AG09319 (cell line): ENCODE results near the gene SPEF2.

ENCODE experiments used
- DNase-seq: peaks from one replicate; pipeline ENCODE4 v3.0.0-alpha.2; 2010; ENCODE audit warnings: low read depth; ENCODE audit errors: extremely low read depth
- TF ChIP-seq, protein P1 (sequence below): IDR thresholded peaks from 2 replicates; pipeline ENCODE4 v1.5.1; 2011; ENCODE audit warnings: low read depth, mild to moderate bottlenecking, inconsistent platforms, low read length, moderate library complexity

The SPEF2 gene

DNA sequence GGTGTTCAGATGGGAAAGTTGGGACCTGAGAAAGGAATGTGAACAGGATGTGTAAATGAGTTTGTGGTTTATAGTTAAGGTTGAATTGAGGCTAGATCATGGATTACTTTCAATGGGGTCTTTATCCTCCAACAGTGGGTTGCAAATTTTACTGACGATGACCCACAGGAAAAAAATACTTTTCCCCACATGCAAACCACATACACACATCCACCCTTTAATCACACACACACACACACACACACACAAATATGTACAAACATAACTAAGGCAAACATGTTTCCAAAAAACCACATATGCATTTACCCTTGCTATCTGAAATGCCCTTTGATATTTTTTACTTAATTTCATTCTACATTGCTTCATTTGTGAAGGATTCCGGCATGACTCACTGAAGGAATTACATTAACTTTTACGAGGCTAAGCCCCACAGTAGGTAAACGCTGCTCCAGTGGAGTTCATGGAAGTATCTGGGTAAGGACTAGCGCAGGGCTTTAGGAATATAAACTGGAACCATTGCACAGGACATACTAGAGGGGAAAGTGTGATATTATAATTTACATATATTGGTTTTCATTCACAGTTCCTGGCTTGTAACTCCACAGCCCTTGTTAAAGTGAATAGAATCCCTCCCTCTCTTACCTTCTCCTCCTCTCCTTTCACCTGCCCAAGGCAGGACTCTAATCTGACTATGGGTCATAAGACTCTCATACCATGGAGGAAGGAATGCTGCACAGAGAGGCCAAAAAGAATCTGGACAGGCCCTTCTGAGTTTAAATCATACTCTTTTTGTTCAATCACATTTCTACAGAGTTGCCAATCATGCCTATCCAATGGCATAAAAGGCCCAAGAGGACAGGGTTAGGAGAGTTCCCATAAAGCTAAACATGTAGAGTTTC is 8.5 kb upstream of the SPEF2 start:
- no peak for DNase-seq
- TF ChIP-seq, protein P1, sequence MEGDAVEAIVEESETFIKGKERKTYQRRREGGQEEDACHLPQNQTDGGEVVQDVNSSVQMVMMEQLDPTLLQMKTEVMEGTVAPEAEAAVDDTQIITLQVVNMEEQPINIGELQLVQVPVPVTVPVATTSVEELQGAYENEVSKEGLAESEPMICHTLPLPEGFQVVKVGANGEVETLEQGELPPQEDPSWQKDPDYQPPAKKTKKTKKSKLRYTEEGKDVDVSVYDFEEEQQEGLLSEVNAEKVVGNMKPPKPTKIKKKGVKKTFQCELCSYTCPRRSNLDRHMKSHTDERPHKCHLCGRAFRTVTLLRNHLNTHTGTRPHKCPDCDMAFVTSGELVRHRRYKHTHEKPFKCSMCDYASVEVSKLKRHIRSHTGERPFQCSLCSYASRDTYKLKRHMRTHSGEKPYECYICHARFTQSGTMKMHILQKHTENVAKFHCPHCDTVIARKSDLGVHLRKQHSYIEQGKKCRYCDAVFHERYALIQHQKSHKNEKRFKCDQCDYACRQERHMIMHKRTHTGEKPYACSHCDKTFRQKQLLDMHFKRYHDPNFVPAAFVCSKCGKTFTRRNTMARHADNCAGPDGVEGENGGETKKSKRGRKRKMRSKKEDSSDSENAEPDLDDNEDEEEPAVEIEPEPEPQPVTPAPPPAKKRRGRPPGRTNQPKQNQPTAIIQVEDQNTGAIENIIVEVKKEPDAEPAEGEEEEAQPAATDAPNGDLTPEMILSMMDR: no peak

DNA sequence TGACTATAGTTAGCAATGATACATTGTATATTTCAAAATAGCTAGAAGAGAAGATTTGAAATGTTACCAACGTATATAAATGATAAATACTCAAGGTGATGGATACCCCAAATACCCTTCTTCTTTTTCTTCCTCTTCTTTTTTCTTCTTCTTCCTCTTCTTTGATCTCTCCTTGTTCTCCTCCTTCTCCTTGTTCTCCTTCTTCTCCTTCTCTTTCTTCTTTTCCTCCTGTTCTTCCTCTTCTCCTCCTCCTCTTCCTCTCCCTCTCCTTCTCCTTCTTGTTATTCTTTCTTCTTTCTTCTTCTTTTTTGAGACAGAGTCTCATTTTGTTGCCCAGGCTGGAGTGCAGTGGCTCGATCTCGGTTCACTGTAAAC is 616 bp upstream of the SPEF2 start:
- TF ChIP-seq, protein P1: no peak
- DNase-seq: no peak

DNA sequence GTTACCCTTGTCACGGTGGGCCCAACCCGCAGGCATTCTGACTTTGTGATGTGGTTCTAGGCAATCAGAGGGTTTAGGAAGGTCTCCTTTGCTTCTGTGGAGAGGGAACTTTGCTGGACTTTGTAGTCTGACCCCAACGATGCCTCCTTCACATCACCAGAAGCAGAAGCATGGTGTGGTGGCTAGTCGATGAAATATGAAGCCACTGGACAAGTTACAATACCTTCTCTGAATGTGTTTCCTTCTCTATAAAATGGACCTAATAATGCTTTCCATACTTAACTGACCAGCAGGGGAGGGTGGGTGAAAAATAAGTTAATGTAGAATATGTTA is 607 bp downstream of the SPEF2 start:
- TF ChIP-seq, protein P1: no peak
- no peak for DNase-seq

DNA sequence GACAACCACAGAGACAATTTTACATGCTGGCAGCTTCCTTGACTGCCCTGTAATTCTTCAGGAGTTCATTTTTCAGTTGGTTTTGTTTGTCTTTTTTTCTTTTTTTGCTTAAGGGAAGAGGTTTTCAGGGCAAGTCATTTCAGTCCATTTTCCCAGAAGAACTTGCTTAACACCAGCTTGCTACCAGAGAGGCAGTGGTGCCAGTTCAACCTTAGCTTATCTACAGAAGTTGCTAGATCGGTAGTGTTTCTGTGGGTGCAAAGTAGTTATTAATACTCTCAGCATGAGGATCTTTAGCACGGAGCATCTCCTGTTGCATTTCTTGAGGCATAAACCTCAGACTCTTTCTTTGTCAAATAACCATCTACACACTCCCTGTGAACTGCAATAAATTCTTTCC is 1.1 kb downstream of the SPEF2 start:
- no peak for DNase-seq
- TF ChIP-seq, protein P1: no peak

DNA sequence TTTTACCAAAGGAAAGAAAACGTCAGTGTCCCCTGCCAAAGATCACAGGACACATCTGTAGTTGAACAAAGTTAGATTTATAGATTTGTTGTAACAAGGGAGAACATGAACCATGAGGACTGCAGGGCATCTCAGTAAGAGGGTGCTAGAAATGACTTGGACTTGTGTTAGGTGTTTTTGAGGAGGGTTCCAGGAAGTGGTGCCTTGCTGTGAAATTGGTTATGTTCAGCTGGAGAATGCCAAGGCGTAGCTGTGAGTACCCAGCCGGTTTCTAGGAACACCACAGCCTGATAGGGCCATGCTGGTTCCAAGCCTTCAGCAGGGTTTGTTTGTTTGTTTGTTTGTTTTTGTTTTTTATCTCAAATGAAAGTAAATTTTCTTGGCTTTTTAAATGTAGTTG is 5.3 kb downstream of the SPEF2 start:
- no peak for DNase-seq
- TF ChIP-seq, protein P1: no peak

DNA sequence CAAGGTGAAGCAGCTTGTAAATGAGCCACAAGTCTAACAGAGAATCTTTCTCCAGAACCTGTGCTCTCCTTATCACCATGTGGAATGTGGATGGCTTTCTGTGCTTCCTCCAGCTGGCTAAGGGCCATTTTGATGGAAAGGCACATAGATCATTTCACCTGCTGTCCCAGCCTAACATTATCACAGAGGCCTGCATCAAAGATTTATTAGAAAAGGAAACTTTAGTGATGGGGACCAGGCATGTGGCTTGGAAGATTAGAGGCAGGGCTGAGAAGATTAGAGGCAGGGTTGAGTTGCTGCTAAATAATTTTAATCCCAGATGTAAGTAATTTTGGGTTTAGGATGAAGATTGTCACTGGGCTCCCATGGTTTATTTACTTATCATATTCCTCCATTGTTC is 6.3 kb downstream of the SPEF2 start:
- no peak for DNase-seq
- TF ChIP-seq, protein P1: no peak

DNA sequence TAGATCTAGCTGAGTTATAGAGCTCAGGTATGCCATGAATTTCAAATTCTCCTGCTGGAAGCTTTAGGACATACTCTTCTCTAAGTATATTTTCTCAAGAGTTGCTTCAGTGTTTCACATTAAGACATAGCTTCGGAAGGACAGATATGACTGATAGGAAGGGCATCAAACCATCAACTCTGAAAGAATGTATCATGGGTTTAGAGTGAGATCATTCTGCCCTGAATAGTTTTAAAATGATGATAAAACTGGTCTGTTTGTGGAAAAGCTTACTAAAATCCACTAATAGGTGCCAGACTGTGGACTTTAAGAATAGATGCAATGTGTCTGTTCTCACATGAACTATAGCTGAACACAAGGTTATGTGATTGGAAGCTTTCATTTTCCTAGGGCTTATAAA is 8.4 kb downstream of the SPEF2 start:
- TF ChIP-seq, protein P1: no peak
- DNase-seq: no peak
